Activated B cell treated with CpG ODN at 0.5 μM for 24 hours (primary cell): ENCODE results near the gene ANO6. TPM values are rescaled to one million over a fixed set of nuclear protein-coding genes. Genes with fewer than 3 reads are reported as not detected.
A peak's percentile ranks its signal among the peaks of the same experiment; 100 is the strongest.
"Not testable (repeated sequence)": the region's sequence is repeated elsewhere in the genome, so short reads cannot be mapped to it uniquely, and the experiment has no call there.

ENCODE experiments used
- ATAC-seq: fragments of 200-7000 bp; cut with Tn5 transposase; one replicate; pipeline ENCODE4 v1.10.0; 2021; ENCODE audit warnings: low read depth, mild to moderate bottlenecking, moderate library complexity
- CTCF ChIA-PET: fragments of 350-600 bp; sonication (Branson Sonifier 250); formaldehyde crosslinking; loops from one replicate; lab custom pipeline; 2021; ENCODE audit warnings: antibody characterized with exemption; lab: Charles Lee
- POLR2A ChIA-PET: fragments of 350-600 bp; sonication (Branson Sonifier 250); formaldehyde crosslinking; loops from one replicate; lab custom pipeline; 2021; ENCODE audit warnings: antibody characterized with exemption; lab: Charles Lee
- DNase-seq: peaks from one replicate; pipeline ENCODE4 v3.0.0; 2022
- H3K27ac Mint-ChIP-seq: one replicate; pipeline ENCODE4 v1.8.0; 2020; ENCODE audit warnings: mixed read lengths
- H3K27me3 Mint-ChIP-seq: one replicate; pipeline ENCODE4 v1.8.0; 2021; ENCODE audit warnings: mixed read lengths
- H3K36me3 Mint-ChIP-seq: one replicate; pipeline ENCODE4 v1.8.0; 2021; ENCODE audit warnings: low read depth, mixed read lengths
- H3K4me1 Mint-ChIP-seq: one replicate; pipeline ENCODE4 v1.8.0; 2021; ENCODE audit warnings: mixed read lengths
- H3K4me3 Mint-ChIP-seq: one replicate; pipeline ENCODE4 v1.8.0; 2020; ENCODE audit warnings: mild to moderate bottlenecking, mixed read lengths
- H3K9me3 Mint-ChIP-seq: one replicate; pipeline ENCODE4 v1.8.0; 2020; ENCODE audit warnings: mixed read lengths
- CTCF ChIP-seq: fragments of 200-600 bp; IDR thresholded peaks from one replicate; pipeline ENCODE4 v1.8.0; 2022; ENCODE audit warnings: antibody characterized with exemption, mild to moderate bottlenecking
- intact Hi-C: fragments of 100-400 bp; cut with micrococcal nuclease; formaldehyde crosslinking; loops from one replicate; pipeline ENCODE4 v1.15.1; 2024
- total RNA-seq: library from RNA; stranded (reverse); gene quantifications from 2 replicates; pipeline ENCODE4 v1.2.3, GENCODE V29; 2022

The ANO6 gene
- total RNA-seq, 1 donor from 2014 or later: 16.3 TPM

DNA sequence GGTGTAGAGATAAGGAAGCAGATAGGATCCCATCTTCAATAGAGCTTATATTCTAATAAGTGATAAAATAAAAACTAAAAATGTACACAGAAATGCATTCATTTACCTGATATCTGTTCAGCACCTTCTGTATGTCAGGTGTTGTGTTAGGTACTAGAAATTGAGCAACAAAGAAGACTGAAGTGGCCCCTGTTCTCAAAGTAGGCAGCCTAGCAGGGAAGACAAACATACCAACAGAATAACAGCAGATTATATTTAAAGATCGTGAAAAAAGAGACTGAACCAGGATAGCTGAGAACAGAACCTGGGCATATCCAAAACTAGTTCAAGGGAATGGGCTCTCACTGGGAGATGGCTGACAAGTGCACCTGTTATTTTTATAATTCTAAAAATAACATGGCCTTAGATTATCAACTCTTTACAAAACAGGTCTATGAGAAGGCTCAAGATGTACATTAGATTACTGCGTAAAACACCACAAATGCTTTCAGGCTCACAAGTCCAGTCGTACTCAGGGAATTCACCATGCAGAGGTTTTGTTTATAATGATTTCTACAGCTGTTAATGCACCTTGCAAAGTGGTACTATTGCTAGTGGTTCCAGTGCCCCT lies 16.4 kb downstream of the ANO6 start:
- ATAC-seq (no peak), DNase-seq (no peak)
- Mint-ChIP-seq H3K4me3 (no peak overlapping the region), H3K4me1 (peaks cover 30% of the 10 kb centered on the region), H3K27ac (no peak overlapping the region), H3K36me3 (peaks cover 19% of the 10 kb centered on the region), H3K9me3 (peaks cover 2% of the 10 kb centered on the region), H3K27me3 (no peaks in the 10 kb centered on the region)
- ChIA-PET CTCF (no interaction called here), POLR2A (no interaction called here)
- no peak for TF ChIP-seq CTCF
- intact Hi-C loops: no loop called here

GRCh38 chr12:45232756-45233372 lies 17.0 kb downstream of the ANO6 start:
- H3K9me3 Mint-ChIP-seq: peaks cover 2% of the 10 kb centered on the region
- peak; percentile 28 for ATAC-seq
- H3K4me1 Mint-ChIP-seq: peaks cover 27% of the 10 kb centered on the region
- peaks cover 15% of the 10 kb centered on the region for H3K36me3 Mint-ChIP-seq
- no peak overlapping the region for H3K27ac Mint-ChIP-seq
- intact Hi-C loops: no loop called here
- ChIA-PET CTCF (no interaction called here), POLR2A (interaction anchor here (0.5 kb wide), 1 partner anchor 18 kb away, joined by 3 read pairs; no protein-coding TSS in a partner anchor)
- no peaks in the 10 kb centered on the region for H3K27me3 Mint-ChIP-seq
- H3K4me3 Mint-ChIP-seq: no peak overlapping the region
- DNase-seq: no peak
- no peak for TF ChIP-seq CTCF

DNA sequence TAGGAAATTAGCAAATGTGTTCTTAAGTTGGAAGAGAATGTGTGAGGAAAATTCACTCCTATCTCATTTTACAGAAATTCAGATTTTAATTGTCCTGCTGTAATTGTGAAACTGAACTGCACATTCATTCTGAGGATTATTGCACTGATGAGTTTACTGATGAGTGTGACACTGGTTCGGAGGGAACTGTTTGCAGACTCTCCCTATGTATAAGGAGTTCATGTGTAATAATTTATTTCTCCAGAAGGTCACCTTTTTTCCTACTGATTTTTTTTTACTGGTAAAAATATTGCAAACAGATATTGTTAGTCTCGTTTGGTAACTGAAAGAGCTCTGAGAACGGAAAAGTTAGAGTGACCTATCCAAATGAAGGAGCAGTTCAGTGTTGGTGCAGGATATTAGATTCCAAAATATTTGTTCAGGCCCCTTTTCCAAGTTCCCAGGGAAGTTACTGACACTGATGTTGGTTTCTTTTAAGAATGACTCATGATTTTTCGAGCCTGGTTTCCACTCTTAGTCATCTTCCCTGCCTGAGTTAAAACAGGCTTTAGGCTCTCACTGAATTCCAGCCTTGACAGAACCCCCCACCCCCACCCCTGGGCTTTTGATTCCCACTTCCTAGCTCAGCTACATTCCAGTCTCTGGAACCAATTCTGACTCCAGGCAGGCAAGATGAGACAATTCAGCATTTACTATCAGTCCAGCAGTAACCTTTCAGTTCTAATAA lies 18.4 kb downstream of the ANO6 start:
- H3K27me3 Mint-ChIP-seq: no peaks in the 10 kb centered on the region
- H3K36me3 Mint-ChIP-seq: peaks cover 9% of the 10 kb centered on the region
- peaks cover 2% of the 10 kb centered on the region for H3K9me3 Mint-ChIP-seq
- ATAC-seq (no peak), DNase-seq (no peak)
- intact Hi-C loops: no loop called here
- ChIA-PET POLR2A (no interaction called here), CTCF (no interaction called here)
- TF ChIP-seq CTCF: no peak
- H3K27ac Mint-ChIP-seq: peak overlapping the region; percentile 51
- H3K4me1 Mint-ChIP-seq: peaks cover 27% of the 10 kb centered on the region
- H3K4me3 Mint-ChIP-seq: no peak overlapping the region

DNA sequence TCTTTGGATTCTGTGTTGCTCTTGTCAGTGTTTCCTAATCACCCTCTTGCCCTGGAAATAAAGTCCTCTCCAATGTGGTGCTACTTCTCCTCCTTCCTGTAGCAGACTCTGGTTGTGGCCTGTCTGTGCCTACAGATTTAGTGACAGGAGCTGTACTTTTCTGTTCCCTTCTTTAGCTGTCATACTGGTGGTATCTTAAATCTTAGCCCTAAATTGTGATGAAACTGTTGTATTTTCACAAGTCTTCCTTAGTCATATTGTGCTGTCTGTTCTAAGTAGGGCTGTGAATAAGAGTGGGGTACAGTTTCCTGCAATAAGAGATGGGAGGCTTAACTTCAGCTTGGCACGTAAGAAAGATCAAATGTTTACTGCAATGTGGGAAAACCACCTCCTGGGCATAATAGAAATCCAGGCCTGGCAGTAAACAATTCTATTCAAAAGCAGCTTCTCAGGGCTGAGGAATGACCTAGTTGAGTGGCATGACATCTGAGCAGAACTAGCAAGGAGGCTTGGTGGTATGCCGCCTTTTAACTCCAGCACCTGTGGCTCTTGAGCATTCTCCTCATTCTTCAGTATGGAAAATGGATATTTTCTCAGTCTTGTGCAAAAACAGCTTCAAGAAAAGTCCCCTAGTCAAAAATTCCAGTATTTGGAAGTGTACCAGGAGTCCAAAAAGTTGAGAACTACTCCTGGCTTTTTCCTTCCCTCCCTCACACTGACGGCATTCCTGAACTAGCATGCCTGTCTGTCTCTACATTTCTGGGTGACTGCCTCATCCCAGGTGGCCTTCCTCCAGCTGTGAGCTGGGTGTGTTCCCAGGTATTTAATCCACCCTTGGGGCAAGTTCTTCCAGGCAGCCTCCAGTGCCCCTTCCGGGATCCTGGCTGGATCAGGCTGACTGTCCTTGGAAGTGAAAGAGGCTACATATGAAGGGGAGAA lies 19.5 kb downstream of the ANO6 start:
- Mint-ChIP-seq H3K36me3 (peaks cover 6% of the 10 kb centered on the region), H3K27me3 (no peaks in the 10 kb centered on the region), H3K9me3 (peaks cover 2% of the 10 kb centered on the region), H3K4me1 (peaks cover 27% of the 10 kb centered on the region), H3K4me3 (no peak overlapping the region), H3K27ac (no peak overlapping the region)
- ChIA-PET CTCF (no interaction called here), POLR2A (no interaction called here)
- intact Hi-C loops: no loop called here
- ATAC-seq: no peak
- DNase-seq: no peak
- no peak for TF ChIP-seq CTCF

DNA sequence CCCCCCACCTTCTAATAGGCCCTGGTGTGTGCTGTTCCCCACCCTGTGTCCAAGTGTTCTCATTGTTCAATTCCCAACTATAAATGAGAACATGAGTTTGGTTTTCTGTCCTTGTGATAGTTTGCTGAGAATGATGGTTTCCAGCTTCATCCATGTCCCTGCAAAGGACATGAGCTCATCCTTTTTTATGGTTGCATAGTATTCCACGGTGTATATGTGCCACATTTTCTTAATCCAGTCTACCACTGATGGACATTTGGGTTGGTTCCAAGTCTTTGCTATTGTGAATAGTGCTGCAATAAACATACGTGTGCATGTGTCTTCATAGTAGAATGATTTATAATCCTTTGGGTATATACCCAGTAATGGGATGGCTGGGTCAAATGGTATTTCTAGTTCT lies 20.5 kb downstream of the ANO6 start:
- H3K36me3 Mint-ChIP-seq, CTCF ChIA-PET, ATAC-seq, intact Hi-C loops, H3K9me3 Mint-ChIP-seq, POLR2A ChIA-PET, H3K27me3 Mint-ChIP-seq, DNase-seq, H3K4me3 Mint-ChIP-seq, H3K27ac Mint-ChIP-seq: not testable (repeated sequence)
- H3K4me1 Mint-ChIP-seq: peaks cover 27% of the 10 kb centered on the region
